Smooth muscle cell (in vitro differentiated cells): Measurements from ENCODE around the gene CD28. TPM values are rescaled to one million over a fixed set of nuclear protein-coding genes. Genes with fewer than 3 reads are reported as not detected.

Source experiments
- DNase-seq: peaks from one replicate; lab custom pipeline; 2025; ENCODE audit not compliant: unreplicated experiment; lab: John Stamatoyannopoulos, UW
- H2AFZ ChIP-seq: fragments of 200-600 bp; sonication (generic); 2 replicates; pipeline ENCODE4 v1.6.0; 2016; ENCODE audit warnings: antibody characterized with exemption, low read depth, mild to moderate bottlenecking
- H3F3A ChIP-seq: fragments of 200-600 bp; sonication (generic); 2 replicates; pipeline ENCODE4 v1.6.0; 2017; ENCODE audit warnings: antibody characterized with exemption, low read depth
- H3K27ac ChIP-seq: fragments of 200-600 bp; sonication (generic); 2 replicates; pipeline ENCODE4 v1.5.1; 2016; ENCODE audit warnings: low read depth, mild to moderate bottlenecking
- H3K27me3 ChIP-seq: fragments of 200-600 bp; sonication (generic); 2 replicates; pipeline ENCODE4 v1.6.1; 2016; ENCODE audit warnings: low read depth, mild to moderate bottlenecking
- H3K36me3 ChIP-seq: fragments of 200-600 bp; sonication (generic); 2 replicates; pipeline ENCODE4 v1.5.1; 2016; ENCODE audit warnings: low read depth
- H3K4me1 ChIP-seq: fragments of 200-600 bp; sonication (generic); 2 replicates; pipeline ENCODE4 v1.5.1; 2016; ENCODE audit warnings: low read depth
- H3K4me2 ChIP-seq: fragments of 200-600 bp; sonication (generic); 2 replicates; pipeline ENCODE4 v1.6.0; 2016; ENCODE audit warnings: mild to moderate bottlenecking
- H3K4me3 ChIP-seq: fragments of 200-600 bp; sonication (generic); 2 replicates; pipeline ENCODE4 v1.5.1; 2016; ENCODE audit warnings: mild to moderate bottlenecking
- H3K79me2 ChIP-seq: fragments of 200-600 bp; sonication (generic); 2 replicates; pipeline ENCODE4 v1.6.0; 2016; ENCODE audit warnings: low read depth, mild to moderate bottlenecking
- H3K9ac ChIP-seq: fragments of 200-600 bp; sonication (generic); 2 replicates; pipeline ENCODE4 v1.6.0; 2016; ENCODE audit warnings: low read depth
- H3K9me3 ChIP-seq: fragments of 200-600 bp; sonication (generic); replicated peaks from 2 replicates; pipeline ENCODE4 v1.5.1; 2016; ENCODE audit warnings: low read depth
- H4K20me1 ChIP-seq: fragments of 200-600 bp; sonication (generic); 2 replicates; pipeline ENCODE4 v1.6.0; 2016; ENCODE audit warnings: low read depth
- CTCF ChIP-seq: fragments of 200-600 bp; sonication (generic); IDR thresholded peaks from 2 replicates; pipeline ENCODE4 v1.5.1; 2017; ENCODE audit warnings: borderline replicate concordance, mild to moderate bottlenecking, antibody characterized with exemption; ENCODE audit not compliant: insufficient read depth, poor library complexity, severe bottlenecking
- WGBS: methylation state at CpG from one replicate; pipeline ENCODE4 v1.1.7; 2016; ENCODE audit warnings: low lambda C conversion rate; 5-methylcytosine and 5-hydroxymethylcytosine counted together
- polyA plus RNA-seq: library from polyadenylated mRNA; unstranded; fragments of >200 nt; fragmentation: Nextera tagmentation; extraction: Ambion mirVana; gene quantifications from 2 replicates; pipeline ENCODE4 v1.2.1, GENCODE V29; 2016
- total RNA-seq: library from RNA; depleted of rRNA; stranded (reverse); fragments of >200 nt; gene quantifications from 2 replicates; pipeline ENCODE4 v1.2.3, GENCODE V29; 2014

CD28 gene
- total and polyA plus RNA-seq, 2 experiments from 2014 or later, result not detected

- H3K4me2 ChIP-seq, result no peak overlapping the region
- DNase-seq, result no peak
- no peaks in the 10 kb centered on the region for H3K27me3 ChIP-seq
- H3K9me3 ChIP-seq, result no peaks in the 10 kb centered on the region
- no peak overlapping the region for H3K27ac ChIP-seq
- TF ChIP-seq CTCF, result no peak
- no peak overlapping the region for H2AFZ ChIP-seq
- H3K79me2 ChIP-seq, result no peaks in the 10 kb centered on the region
- H4K20me1 ChIP-seq, result no peaks in the 10 kb centered on the region
- H3K4me1 ChIP-seq, result peaks cover 6% of the 10 kb centered on the region
- H3K4me3 ChIP-seq, result no peak overlapping the region
- no peaks in the 10 kb centered on the region for H3K36me3 ChIP-seq
- no peaks in the 10 kb centered on the region for H3F3A ChIP-seq
- 90% methylated on average over 1 of the region's 1 CpG for WGBS
- no peak overlapping the region for H3K9ac ChIP-seq
Observed at GRCh38 chr2:203713381-203713780, 6.9 kb downstream of the CD28 start.

GRCh38 chr2:203714112-203714511, 7.7 kb downstream of the CD28 start:
- Histone ChIP-seq H2AFZ (no peak overlapping the region), H3K4me3 (no peak overlapping the region), H3K4me1 (peaks cover 6% of the 10 kb centered on the region), H3K36me3 (no peaks in the 10 kb centered on the region), H3K79me2 (no peaks in the 10 kb centered on the region), H4K20me1 (no peaks in the 10 kb centered on the region), H3F3A (no peaks in the 10 kb centered on the region), H3K9me3 (no peaks in the 10 kb centered on the region), H3K27me3 (no peaks in the 10 kb centered on the region), H3K9ac (no peak overlapping the region), H3K4me2 (no peak overlapping the region), H3K27ac (no peak overlapping the region)
- no peak for TF ChIP-seq CTCF
- DNase-seq, result no peak
- 94% methylated on average over 3 of the region's 3 CpGs for WGBS

- DNase-seq, result no peak
- H3F3A ChIP-seq, result no peaks in the 10 kb centered on the region
- no peaks in the 10 kb centered on the region for H4K20me1 ChIP-seq
- no peaks in the 10 kb centered on the region for H3K27me3 ChIP-seq
- H3K27ac ChIP-seq, result no peak overlapping the region
- no peak overlapping the region for H3K4me2 ChIP-seq
- no peaks in the 10 kb centered on the region for H3K9me3 ChIP-seq
- H3K36me3 ChIP-seq, result no peaks in the 10 kb centered on the region
- no peak overlapping the region for H2AFZ ChIP-seq
- WGBS, result 94% methylated on average over 2 of the region's 2 CpGs
- peaks cover 6% of the 10 kb centered on the region for H3K4me1 ChIP-seq
- H3K4me3 ChIP-seq, result no peak overlapping the region
- no peaks in the 10 kb centered on the region for H3K79me2 ChIP-seq
- H3K9ac ChIP-seq, result no peak overlapping the region
- no peak for TF ChIP-seq CTCF
Observed at GRCh38 chr2:203715744-203716143, 9.3 kb downstream of the CD28 start.

- no peak for TF ChIP-seq CTCF
Observed at GRCh38 chr2:203718087-203718486, 11.6 kb downstream of the CD28 start.

More at GRCh38 chr2:203718087-203718486, 11.6 kb downstream of the CD28 start:
- no peak overlapping the region for H3K4me3 ChIP-seq
- no peak overlapping the region for H2AFZ ChIP-seq
- WGBS, result 90% methylated on average over 3 of the region's 3 CpGs
- no peaks in the 10 kb centered on the region for H3K9me3 ChIP-seq
- DNase-seq, result no peak
- peaks cover 3% of the 10 kb centered on the region for H3K4me1 ChIP-seq
- H3K27ac ChIP-seq, result no peak overlapping the region
- no peaks in the 10 kb centered on the region for H4K20me1 ChIP-seq
- no peaks in the 10 kb centered on the region for H3K79me2 ChIP-seq
- H3K4me2 ChIP-seq, result no peak overlapping the region
- H3K9ac ChIP-seq, result no peak overlapping the region
- H3F3A ChIP-seq, result no peaks in the 10 kb centered on the region
- H3K36me3 ChIP-seq, result no peaks in the 10 kb centered on the region
- no peaks in the 10 kb centered on the region for H3K27me3 ChIP-seq
